Suprapubic skin (tissue), 4 donors: ENCODE results near the gene MRPS7. TPM values are rescaled to one million over a fixed set of nuclear protein-coding genes. Genes with fewer than 3 reads are reported as not detected.

ENCODE experiments used
- DNase-seq, 2 donors: peaks; one replicate each; pipeline ENCODE4 v3.0.0-alpha.2; 2019; ENCODE audit warnings: low spot score in 2 of 2
- H3K27ac ChIP-seq: fragments of 200-600 bp; sonication (generic); one replicate; pipeline ENCODE4 v1.5.1; 2019
- H3K27me3 ChIP-seq: fragments of 200-600 bp; sonication (generic); one replicate; pipeline ENCODE4 v1.5.1; 2019
- H3K36me3 ChIP-seq: fragments of 200-600 bp; sonication (generic); one replicate; pipeline ENCODE4 v1.5.1; 2019
- H3K4me1 ChIP-seq: fragments of 200-600 bp; sonication (generic); one replicate; pipeline ENCODE4 v1.5.1; 2019
- H3K4me3 ChIP-seq: fragments of 200-600 bp; sonication (generic); one replicate; pipeline ENCODE4 v1.5.1; 2019; ENCODE audit warnings: mild to moderate bottlenecking
- H3K9me3 ChIP-seq: fragments of 200-600 bp; sonication (generic); one replicate; pipeline ENCODE4 v1.5.1; 2019
- EP300 ChIP-seq: sonication (generic); formaldehyde crosslinking; IDR thresholded peaks from one replicate; pipeline ENCODE4 v1.6.1; 2017; ENCODE audit warnings: antibody characterized with exemption
- POLR2A ChIP-seq, 2 donors: fragments of 450-650 bp; IDR thresholded peaks; one replicate each; pipeline ENCODE4 v1.6.1; 2017; ENCODE audit warnings: antibody characterized with exemption in 2 of 2, mild to moderate bottlenecking in 2 of 2, moderate library complexity in 2 of 2
- POLR2AphosphoS5 ChIP-seq, 3 donors: sonication (generic); formaldehyde crosslinking; IDR thresholded peaks; one replicate each; pipeline ENCODE4 v1.6.1; 2017; ENCODE audit warnings: antibody characterized with exemption in 3 of 3
- WGBS: methylation state at CpG from one replicate; pipeline ENCODE4 v1.1.5; 2018; 5-methylcytosine and 5-hydroxymethylcytosine counted together
- total RNA-seq, 4 donors: library from RNA; depleted of rRNA; stranded (reverse); fragments of >200 nt; gene quantifications; one replicate each; pipeline ENCODE4 v1.1.0, GENCODE V29; 2016
- TF ChIP-seq, protein P1 (sequence below), 2 donors: fragments of 200-600 bp in 1 of 2; fragments of 450-650 bp in 1 of 2; sonication (generic) in 1 of 2; IDR thresholded peaks; one replicate each; pipeline ENCODE4 v1.5.1; 2016 to 2019; ENCODE audit warnings: antibody characterized with exemption in 2 of 2, mild to moderate bottlenecking in 1 of 2, moderate library complexity in 1 of 2

Gene MRPS7
- total RNA-seq, 4 donors from 2014 or later = 19.2 to 36.4 (median 29.0) TPM

DNA sequence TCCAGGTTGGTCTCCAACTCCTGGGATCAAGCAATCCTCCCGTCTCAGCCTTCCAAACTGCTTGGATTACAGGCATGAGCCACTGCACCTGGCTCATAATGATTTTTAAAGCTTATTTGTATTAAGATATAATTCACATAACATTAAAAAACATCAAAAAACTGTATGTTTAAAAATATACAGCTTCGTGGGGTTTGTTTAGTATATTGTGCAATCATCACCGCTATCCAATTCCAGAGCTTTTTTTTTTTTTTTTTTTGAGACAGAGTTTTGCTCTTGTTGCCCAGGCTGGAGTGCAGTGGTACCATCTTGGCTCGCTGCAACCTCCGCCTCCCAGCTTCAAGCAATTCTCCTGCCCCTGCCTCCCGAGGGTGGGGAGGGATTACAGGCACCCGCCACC is 38.6 kb downstream of the MRPS7 start:
- Histone ChIP-seq H3K4me3 (no peak overlapping the region), H3K27me3 (no peaks in the 10 kb centered on the region), H3K9me3 (no peaks in the 10 kb centered on the region), H3K27ac (no peak overlapping the region), H3K36me3 (no peaks in the 10 kb centered on the region), H3K4me1 (no peaks in the 10 kb centered on the region)
- TF ChIP-seq EP300 (no peak), POLR2AphosphoS5 (IDR thresholded peaks at IDR 0.05) (no peak), POLR2A (IDR thresholded peaks at IDR 0.05) (no peak)
- TF ChIP-seq, protein P1, sequence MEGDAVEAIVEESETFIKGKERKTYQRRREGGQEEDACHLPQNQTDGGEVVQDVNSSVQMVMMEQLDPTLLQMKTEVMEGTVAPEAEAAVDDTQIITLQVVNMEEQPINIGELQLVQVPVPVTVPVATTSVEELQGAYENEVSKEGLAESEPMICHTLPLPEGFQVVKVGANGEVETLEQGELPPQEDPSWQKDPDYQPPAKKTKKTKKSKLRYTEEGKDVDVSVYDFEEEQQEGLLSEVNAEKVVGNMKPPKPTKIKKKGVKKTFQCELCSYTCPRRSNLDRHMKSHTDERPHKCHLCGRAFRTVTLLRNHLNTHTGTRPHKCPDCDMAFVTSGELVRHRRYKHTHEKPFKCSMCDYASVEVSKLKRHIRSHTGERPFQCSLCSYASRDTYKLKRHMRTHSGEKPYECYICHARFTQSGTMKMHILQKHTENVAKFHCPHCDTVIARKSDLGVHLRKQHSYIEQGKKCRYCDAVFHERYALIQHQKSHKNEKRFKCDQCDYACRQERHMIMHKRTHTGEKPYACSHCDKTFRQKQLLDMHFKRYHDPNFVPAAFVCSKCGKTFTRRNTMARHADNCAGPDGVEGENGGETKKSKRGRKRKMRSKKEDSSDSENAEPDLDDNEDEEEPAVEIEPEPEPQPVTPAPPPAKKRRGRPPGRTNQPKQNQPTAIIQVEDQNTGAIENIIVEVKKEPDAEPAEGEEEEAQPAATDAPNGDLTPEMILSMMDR (IDR thresholded peaks at IDR 0.05) = no peak
- DNase-seq = no peak
- WGBS = 83% methylated on average over 7 of the region's 7 CpGs

DNA sequence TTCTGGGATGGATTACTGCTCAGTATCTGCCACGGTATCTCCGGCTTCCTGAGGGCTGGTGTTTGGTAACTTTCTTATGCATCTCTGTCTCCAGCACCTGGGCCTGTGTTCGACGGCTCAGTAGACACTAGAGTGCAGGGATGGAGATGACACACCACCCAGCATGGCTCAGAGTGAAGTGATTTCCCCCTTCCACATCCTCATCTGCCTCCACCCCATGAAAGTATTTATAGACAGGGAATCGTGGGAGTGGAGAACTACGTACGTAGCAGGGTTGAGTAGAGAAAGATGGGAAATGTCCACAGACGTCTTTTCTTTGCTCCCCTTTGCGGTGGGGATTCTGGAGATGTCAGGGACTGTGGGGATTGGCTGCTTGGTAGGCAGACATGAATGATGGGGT is 39.4 kb downstream of the MRPS7 start:
- WGBS = 74% methylated on average over 9 of the region's 9 CpGs
- Histone ChIP-seq H3K4me3 (no peak overlapping the region), H3K27ac (no peak overlapping the region), H3K36me3 (no peaks in the 10 kb centered on the region), H3K9me3 (no peaks in the 10 kb centered on the region), H3K4me1 (no peaks in the 10 kb centered on the region), H3K27me3 (no peaks in the 10 kb centered on the region)
- DNase-seq = no peak
- TF ChIP-seq POLR2AphosphoS5 (IDR thresholded peaks at IDR 0.05) (no peak), POLR2A (IDR thresholded peaks at IDR 0.05) (no peak), EP300 (no peak)
- TF ChIP-seq, protein P1 (IDR thresholded peaks at IDR 0.05) = no peak

DNA sequence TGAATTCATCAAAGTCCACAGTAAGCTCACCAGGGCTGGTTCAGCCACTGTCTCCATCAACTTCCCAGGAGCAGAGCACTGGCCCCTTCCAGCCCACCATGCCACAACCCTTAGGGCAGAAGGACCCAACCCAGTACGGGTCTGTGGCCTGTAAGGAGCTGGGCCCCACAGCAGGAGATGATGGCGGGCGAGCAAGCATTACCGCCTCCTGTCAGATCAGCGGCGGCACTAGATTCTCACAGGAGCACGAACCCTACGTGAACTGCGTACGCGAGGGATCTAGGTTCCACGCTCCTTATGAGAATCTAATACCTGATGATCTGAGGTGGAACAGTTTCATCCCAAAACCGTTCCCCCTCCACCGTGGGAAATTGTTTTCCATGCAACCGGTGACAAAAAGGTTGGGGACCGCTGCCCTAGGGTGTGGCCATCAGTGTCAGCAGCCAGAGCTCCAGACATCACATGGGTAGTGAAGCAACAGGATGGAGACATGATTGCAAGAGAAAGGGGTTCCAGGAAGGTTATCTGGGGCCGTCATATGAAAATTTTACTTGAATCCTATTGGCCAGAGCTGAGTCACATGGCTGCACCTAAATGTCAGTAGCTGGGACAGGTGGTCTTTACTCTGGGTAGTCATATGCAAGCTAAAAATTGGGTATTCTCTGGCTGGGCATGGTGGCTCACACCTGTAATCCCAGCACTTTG is 40.0 kb downstream of the MRPS7 start:
- no peak for TF ChIP-seq EP300
- TF ChIP-seq, protein P1 (IDR thresholded peaks at IDR 0.05) = no peak
- no peak for TF ChIP-seq POLR2AphosphoS5 (IDR thresholded peaks at IDR 0.05)
- no peak for TF ChIP-seq POLR2A (IDR thresholded peaks at IDR 0.05)
- Histone ChIP-seq H3K4me1 (no peaks in the 10 kb centered on the region), H3K4me3 (no peak overlapping the region), H3K9me3 (no peaks in the 10 kb centered on the region), H3K36me3 (no peaks in the 10 kb centered on the region), H3K27me3 (no peaks in the 10 kb centered on the region), H3K27ac (no peak overlapping the region)
- WGBS = 88% methylated on average over 17 of the region's 17 CpGs
- no peak for DNase-seq

DNA sequence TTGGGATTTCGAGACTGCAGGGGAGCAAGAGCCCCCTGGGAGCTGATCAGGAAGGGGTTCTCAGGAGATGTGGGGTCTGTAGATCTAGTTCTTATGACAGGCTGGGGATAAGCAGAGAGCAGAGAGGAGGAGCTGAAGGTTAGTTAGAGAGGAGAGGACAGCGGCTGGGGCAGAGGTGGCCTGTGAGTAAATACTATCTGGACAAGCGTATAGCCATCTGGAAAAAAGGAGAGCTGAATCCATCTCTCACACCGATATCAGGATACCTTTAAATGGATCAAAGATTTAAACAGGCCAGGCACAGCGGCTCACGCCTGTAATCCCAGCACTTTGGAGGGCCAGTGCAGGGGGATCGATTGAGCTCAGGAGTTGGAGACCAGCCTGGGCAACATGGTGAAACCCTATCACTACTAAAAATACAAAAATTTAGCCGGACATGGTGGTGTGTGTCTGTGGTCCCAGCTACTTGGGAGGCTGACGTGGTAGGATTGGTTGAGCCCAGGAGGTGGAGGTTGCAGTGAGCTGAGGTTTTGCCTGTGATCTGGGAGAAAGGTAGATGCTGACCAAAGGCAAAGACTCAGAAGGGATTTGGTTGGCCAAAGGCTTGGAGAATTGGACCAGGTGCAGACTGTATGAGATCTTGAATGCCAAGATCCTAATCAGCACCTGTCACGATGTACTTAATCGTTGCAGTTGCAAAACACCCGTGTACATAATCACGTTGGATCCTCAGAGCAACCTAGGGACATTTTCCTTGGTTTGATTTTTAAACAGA is 46.5 kb downstream of the MRPS7 start:
- no peak for DNase-seq
- Histone ChIP-seq H3K36me3 (no peaks in the 10 kb centered on the region), H3K27me3 (no peaks in the 10 kb centered on the region), H3K4me3 (no peak overlapping the region), H3K27ac (no peak overlapping the region), H3K9me3 (no peaks in the 10 kb centered on the region), H3K4me1 (peaks cover 14% of the 10 kb centered on the region)
- 75% methylated on average over 13 of the region's 13 CpGs for WGBS
- TF ChIP-seq POLR2AphosphoS5 (IDR thresholded peaks at IDR 0.05) = no peak
- TF ChIP-seq, protein P1 (IDR thresholded peaks at IDR 0.05) = no peak
- no peak for TF ChIP-seq POLR2A (IDR thresholded peaks at IDR 0.05)
- TF ChIP-seq EP300 = no peak
